ENCODE data around the gene MADD.

MADD gene

GRCh38 chr11:47375020-47375419 is 105.1 kb downstream of the MADD start:
- no peak for DNase-seq (ENCODE audit: low read depth)
- no peak overlapping the region for H3K4me3 ChIP-seq (replicated peaks; ENCODE audit: low read depth, low read length)
- no peak for TF ChIP-seq CTCF (IDR thresholded peaks at IDR 0.05; ENCODE audit: low read length, missing control alignments)

GRCh38 chr11:47375546-47376085 is 105.7 kb downstream of the MADD start:
- no peak for TF ChIP-seq CTCF (IDR thresholded peaks at IDR 0.05; ENCODE audit: low read length, missing control alignments)
- DNase-seq (ENCODE audit: low read depth) = no peak
- no peak overlapping the region for H3K4me3 ChIP-seq (replicated peaks; ENCODE audit: low read depth, low read length)

GRCh38 chr11:47376107-47376524 is 106.2 kb downstream of the MADD start:
- no peak for TF ChIP-seq CTCF (IDR thresholded peaks at IDR 0.05; ENCODE audit: low read length, missing control alignments)
- no peak for DNase-seq (ENCODE audit: low read depth)
- no peak overlapping the region for H3K4me3 ChIP-seq (replicated peaks; ENCODE audit: low read depth, low read length)

- no peak for DNase-seq (ENCODE audit: low read depth)
- TF ChIP-seq CTCF (IDR thresholded peaks at IDR 0.05; ENCODE audit: low read length, missing control alignments) = no peak
- no peak overlapping the region for H3K4me3 ChIP-seq (replicated peaks; ENCODE audit: low read depth, low read length)
Measured at GRCh38 chr11:47376525-47377371, 106.8 kb downstream of the MADD start.

- DNase-seq (ENCODE audit: low read depth) = no peak
- H3K4me3 ChIP-seq (replicated peaks; ENCODE audit: low read depth, low read length) = no peak overlapping the region
- no peak for TF ChIP-seq CTCF (IDR thresholded peaks at IDR 0.05; ENCODE audit: low read length, missing control alignments)
Measured at GRCh38 chr11:47377571-47378009, 107.7 kb downstream of the MADD start.

GRCh38 chr11:47378010-47378835 is 108.3 kb downstream of the MADD start, which contains the start of gene SPI1:
Gene SPI1, minus strand, starts transcription at chr11:47378547. Its CDS starts 194 bp downstream, at chr11:47378353.
- no peak for DNase-seq (ENCODE audit: low read depth)
- no peak within 1 kb of the TSS for H3K4me3 ChIP-seq (replicated peaks; ENCODE audit: low read depth, low read length)
- TF ChIP-seq CTCF (IDR thresholded peaks at IDR 0.05; ENCODE audit: low read length, missing control alignments) = no peak
